Panc1 (cell line): ENCODE measurements around the gene EMC8. TPM values are rescaled to one million over a fixed set of nuclear protein-coding genes. Genes with fewer than 3 reads are reported as not detected.

Source experiments
- ATAC-seq: fragments of 200-7000 bp; cut with Tn5 transposase; 2 replicates; pipeline ENCODE4 v1.9.1; 2020; ENCODE audit warnings: mild to moderate bottlenecking, moderate library complexity
- BruUV-seq: library from RNA; stranded (reverse); fragments of 400-500 nt; replicated peaks from 2 replicates; lab custom pipeline; 2021; lab: Mats Ljungman, UMichigan
- CTCF ChIA-PET: fragments of 300-600 bp; sonication (Branson Sonifier 250); formaldehyde crosslinking; loops from one replicate; lab custom pipeline; 2022; ENCODE audit warnings: antibody characterized with exemption; lab: Charles Lee
- POLR2A ChIA-PET: fragments of 300-600 bp; sonication (Branson Sonifier 250); formaldehyde crosslinking; loops from one replicate; lab custom pipeline; 2022; ENCODE audit warnings: antibody characterized with exemption; lab: Charles Lee
- DNase-seq: peaks from one replicate; pipeline ENCODE4 v3.0.0-alpha.2; 2010; ENCODE audit warnings: low read depth, low spot score
- H3K27ac ChIP-seq: 2 replicates; pipeline ENCODE4 v1.5.1; 2011; ENCODE audit warnings: mild to moderate bottlenecking, low read length, inconsistent platforms
- H3K27me3 ChIP-seq: fragments of 200-500 bp; sonication (Bioruptor generic); 2 replicates; pipeline ENCODE4 v1.6.0; 2014; ENCODE audit warnings: low read length, inconsistent platforms; ENCODE audit not compliant: control insufficient read depth, insufficient read depth
- H3K36me3 ChIP-seq: fragments of 200-500 bp; sonication (Bioruptor generic); 2 replicates; pipeline ENCODE4 v1.5.1; 2014; ENCODE audit warnings: inconsistent platforms, mild to moderate bottlenecking, low read length, moderate library complexity; ENCODE audit not compliant: control insufficient read depth, insufficient read depth
- H3K4me1 ChIP-seq: 2 replicates; pipeline ENCODE4 v1.5.1; 2011; ENCODE audit warnings: inconsistent platforms, mild to moderate bottlenecking, low read length, moderate library complexity; ENCODE audit not compliant: control insufficient read depth, insufficient read depth
- H3K4me3 ChIP-seq, 2 experiments: 2 replicates each; pipeline ENCODE4 v1.5.1; 2011 to 2012; ENCODE audit warnings: low read depth in 2 of 2, low read length in 2 of 2, mild to moderate bottlenecking in 2 of 2, inconsistent platforms in 1 of 2, moderate library complexity in 1 of 2
- H3K9me3 ChIP-seq: fragments of 200-500 bp; sonication (Bioruptor generic); 2 replicates; pipeline ENCODE4 v1.5.1; 2014; ENCODE audit warnings: low read depth, mild to moderate bottlenecking, inconsistent platforms, low read length, moderate library complexity; ENCODE audit not compliant: control insufficient read depth, insufficient read depth
- CTCF ChIP-seq: fragments of 450-650 bp; IDR thresholded peaks from 2 replicates; pipeline ENCODE4 v1.5.1; 2017; ENCODE audit warnings: mild to moderate bottlenecking
- POLR2AphosphoS5 ChIP-seq: IDR thresholded peaks from 2 replicates; pipeline ENCODE4 v1.6.1; 2012; ENCODE audit warnings: mild to moderate bottlenecking, low read depth, low read length, moderate library complexity
- REST ChIP-seq, 2 experiments: IDR thresholded peaks; 2 replicates each; pipeline ENCODE4 v1.6.1; 2011 to 2012; ENCODE audit warnings: low read depth in 2 of 2, control low read depth in 1 of 2, low read length in 1 of 2, mild to moderate bottlenecking in 1 of 2, moderate library complexity in 1 of 2; ENCODE audit not compliant: insufficient read depth in 1 of 2
- SIN3A ChIP-seq: IDR thresholded peaks from 2 replicates; pipeline ENCODE4 v1.6.1; 2012; ENCODE audit warnings: low read depth, mild to moderate bottlenecking, low read length, moderate library complexity, borderline replicate concordance; ENCODE audit not compliant: insufficient read depth
- TCF7L2 ChIP-seq: IDR thresholded peaks from 2 replicates; pipeline ENCODE4 v1.6.1; 2011; ENCODE audit warnings: mild to moderate bottlenecking, low read depth, low read length, inconsistent platforms
- in situ Hi-C: cut with HindIII; loops from 2 replicates; pipeline ENCODE4 v1.10.0; 2016; ENCODE audit warnings: low sequenced_read_pairs, low pct_unique_long_range_greater_than_20kb
- intact Hi-C: fragments of 100-400 bp; cut with micrococcal nuclease; formaldehyde crosslinking; loops from one replicate; pipeline ENCODE4 v1.10.0; 2022; ENCODE audit not compliant: unreplicated experiment
- microRNA-seq: library from miRNA; unstranded; fragments of <30 nt; microRNA quantifications from one replicate; pipeline ENCODE4 v1.1.0, GENCODE V29; 2020; ENCODE audit not compliant: unreplicated experiment
- total RNA-seq: library from RNA; stranded (reverse); gene quantifications from one replicate; pipeline ENCODE4 v1.2.1, GENCODE V29; 2021; ENCODE audit not compliant: unreplicated experiment

Gene EMC8
- total RNA-seq, 1 experiment from 2014 or later, result 39.1 TPM

GRCh38 chr16:85728879-85729278 is 70.5 kb downstream of the EMC8 start:
- intact Hi-C loops (no loop called here), in situ Hi-C loops (no loop called here)
- ChIA-PET POLR2A (no interaction called here), CTCF (no interaction called here)
- no TSS peak for BruUV-seq
- no peak overlapping the region for H3K4me3 ChIP-seq
- no peaks in the 10 kb centered on the region for H3K27me3 ChIP-seq
- no peaks in the 10 kb centered on the region for H3K36me3 ChIP-seq
- no peaks in the 10 kb centered on the region for H3K9me3 ChIP-seq
- ATAC-seq, result no peak
- TF ChIP-seq REST (IDR thresholded peaks at IDR 0.05; ENCODE audit: insufficient read depth in 1 of 2, low read depth in 2 of 2, low read length in 1 of 2) (no peak), TCF7L2 (no peak), POLR2AphosphoS5 (no peak), SIN3A (no peak), CTCF (no peak)
- no peak for DNase-seq
- H3K27ac ChIP-seq, result no peak overlapping the region
- no peaks in the 10 kb centered on the region for H3K4me1 ChIP-seq

Small RNA genes within 50 kb of the gene (microRNA-seq; reads per million reads assigned to microRNA genes)
- 2.2 reads per million for gene MIR1910

Other genes with a start within 250 kb of the EMC8 start
- gene GSE1, start 186.2 kb downstream of the EMC8 start, total RNA-seq, result 97.5 TPM
- 12.0 TPM for gene GINS2, start 110.6 kb downstream of the EMC8 start, total RNA-seq
- gene C16orf74, start 48.4 kb downstream of the EMC8 start, total RNA-seq, result 1.5 TPM
- 429 TPM for gene COX4I1, start 151 bp upstream of the EMC8 start, total RNA-seq
- 0.62 TPM for gene IRF8, start 99.6 kb upstream of the EMC8 start, total RNA-seq